ENCODE data around the gene USP48.
A peak's percentile ranks its signal among the peaks of the same experiment; 100 is the strongest.

The USP48 gene

GRCh38 chr1:21654209-21654608 lies 128.7 kb downstream of the USP48 start:
- no peak for DNase-seq (ENCODE audit: low read depth, low spot score)

GRCh38 chr1:21653744-21654100 lies 129.2 kb downstream of the USP48 start:
- no peak for DNase-seq (ENCODE audit: low read depth, low spot score)

- no peak for DNase-seq (ENCODE audit: low read depth, low spot score)
Observed at GRCh38 chr1:21652937-21653743, 129.8 kb downstream of the USP48 start.

GRCh38 chr1:21652101-21652936 lies 130.6 kb downstream of the USP48 start:
- DNase-seq (ENCODE audit: low read depth, low spot score), result no peak

- DNase-seq (ENCODE audit: low read depth, low spot score), result no peak
Observed at GRCh38 chr1:21651214-21652042, 131.5 kb downstream of the USP48 start.

- no peak for DNase-seq (ENCODE audit: low read depth, low spot score)
Observed at GRCh38 chr1:21650400-21650799, 132.5 kb downstream of the USP48 start.

- no peak for DNase-seq (ENCODE audit: low read depth, low spot score)
Observed at GRCh38 chr1:21649315-21649714, 133.6 kb downstream of the USP48 start.

- DNase-seq (ENCODE audit: low read depth, low spot score), result no peak
Observed at GRCh38 chr1:21648791-21649190, 134.2 kb downstream of the USP48 start.

- DNase-seq (ENCODE audit: low read depth, low spot score), result no peak
Observed at GRCh38 chr1:21648352-21648730, 134.6 kb downstream of the USP48 start.

- peak; percentile 93 for DNase-seq (ENCODE audit: low read depth, low spot score)
Observed at GRCh38 chr1:21647431-21648351, 135.3 kb downstream of the USP48 start.

- DNase-seq (ENCODE audit: low read depth, low spot score), result no peak
Observed at GRCh38 chr1:21645550-21645949, 137.4 kb downstream of the USP48 start.

- no peak for DNase-seq (ENCODE audit: low read depth, low spot score)
Observed at GRCh38 chr1:21644906-21645305, 138.0 kb downstream of the USP48 start.

GRCh38 chr1:21644348-21644747 lies 138.6 kb downstream of the USP48 start:
- DNase-seq (ENCODE audit: low read depth, low spot score), result no peak

GRCh38 chr1:21643624-21644023 lies 139.3 kb downstream of the USP48 start:
- no peak for DNase-seq (ENCODE audit: low read depth, low spot score)

GRCh38 chr1:21641967-21642739 lies 140.8 kb downstream of the USP48 start:
- DNase-seq (ENCODE audit: low read depth, low spot score), result no peak

- DNase-seq (ENCODE audit: low read depth, low spot score), result no peak
Observed at GRCh38 chr1:21641537-21641936, 141.4 kb downstream of the USP48 start.

GRCh38 chr1:21641076-21641475 lies 141.9 kb downstream of the USP48 start:
- DNase-seq (ENCODE audit: low read depth, low spot score), result no peak

- no peak for DNase-seq (ENCODE audit: low read depth, low spot score)
Observed at GRCh38 chr1:21640653-21641052, 142.3 kb downstream of the USP48 start.

- DNase-seq (ENCODE audit: low read depth, low spot score), result peak; percentile 57
Observed at GRCh38 chr1:21639594-21640041, 143.3 kb downstream of the USP48 start.

Measured in ELF-1 (cell line).